IPS DF 19.7 (cell line): ENCODE measurements around the gene TTC34.
"Not testable (repeated sequence)": the region's sequence is repeated elsewhere in the genome, so short reads cannot be mapped to it uniquely, and the experiment has no call there.

ENCODE experiments used
- DNase-seq: peaks from one replicate; pipeline ENCODE4 v3.0.0-alpha.2; 2013; ENCODE audit warnings: low read depth, low spot score

Gene TTC34

GRCh38 chr1:2684000-2684399 is 117.5 kb downstream of the TTC34 start:
- not testable (repeated sequence) for DNase-seq

GRCh38 chr1:2683321-2683741 is 118.2 kb downstream of the TTC34 start:
- not testable (repeated sequence) for DNase-seq

GRCh38 chr1:2682879-2683278 is 118.6 kb downstream of the TTC34 start:
- not testable (repeated sequence) for DNase-seq

DNA sequence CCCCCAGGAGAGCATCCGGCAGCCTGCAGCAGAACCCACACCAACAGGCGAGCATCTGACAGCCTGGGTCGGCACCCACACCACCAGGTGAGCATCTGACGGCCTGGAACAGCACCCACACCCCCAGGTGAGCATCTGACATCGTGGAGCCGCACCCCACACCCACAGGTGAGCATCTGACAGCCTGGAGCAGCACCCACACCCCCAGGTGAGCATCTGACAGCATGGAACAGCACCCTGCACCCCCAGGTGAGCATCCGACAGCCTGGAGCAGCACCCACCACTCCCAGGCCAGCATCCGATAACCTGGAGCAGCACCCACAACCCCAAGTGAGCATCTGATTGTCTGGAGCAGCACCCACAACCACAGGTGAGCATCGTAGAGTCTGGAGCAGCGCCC is 124.8 kb downstream of the TTC34 start:
- DNase-seq, result not testable (repeated sequence)

DNA sequence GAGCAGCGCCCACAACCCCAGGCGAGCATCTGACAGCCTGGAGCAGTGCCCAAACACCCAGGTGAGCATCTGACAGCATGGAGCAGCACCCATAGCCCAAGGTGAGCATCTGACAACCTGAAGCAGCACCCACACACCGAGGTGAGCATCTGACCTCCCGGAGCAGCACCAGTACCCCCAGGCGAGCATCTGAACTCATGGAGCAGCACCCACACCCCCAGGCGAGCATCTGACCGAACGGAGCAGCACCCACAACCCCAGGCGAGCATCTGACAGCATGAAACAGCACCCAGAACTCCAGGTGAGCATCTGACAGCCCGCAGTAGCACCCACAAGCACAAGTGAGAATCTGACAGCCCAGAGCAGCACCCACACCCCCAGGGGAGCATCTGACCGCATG is 129.8 kb downstream of the TTC34 start:
- DNase-seq, result not testable (repeated sequence)

GRCh38 chr1:2659806-2660205 is 141.7 kb downstream of the TTC34 start:
- DNase-seq, result not testable (repeated sequence)

DNA sequence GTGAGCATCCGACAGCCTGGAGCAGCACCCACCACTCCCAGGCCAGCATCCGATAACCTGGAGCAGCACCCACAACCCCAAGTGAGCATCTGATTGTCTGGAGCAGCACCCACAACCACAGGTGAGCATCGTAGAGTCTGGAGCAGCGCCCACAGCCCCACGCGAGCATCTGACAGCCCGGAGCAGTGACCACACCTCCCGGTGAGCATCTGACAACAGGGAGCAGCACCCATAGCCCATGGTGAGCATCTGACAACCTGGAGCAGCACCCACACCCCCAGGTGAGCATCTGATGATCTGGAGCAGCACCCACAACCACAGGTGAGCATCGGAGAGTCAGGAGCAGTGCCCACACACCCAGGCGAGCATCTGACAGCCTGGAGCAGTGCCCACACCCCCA is 143.6 kb downstream of the TTC34 start:
- DNase-seq, result not testable (repeated sequence)

DNA sequence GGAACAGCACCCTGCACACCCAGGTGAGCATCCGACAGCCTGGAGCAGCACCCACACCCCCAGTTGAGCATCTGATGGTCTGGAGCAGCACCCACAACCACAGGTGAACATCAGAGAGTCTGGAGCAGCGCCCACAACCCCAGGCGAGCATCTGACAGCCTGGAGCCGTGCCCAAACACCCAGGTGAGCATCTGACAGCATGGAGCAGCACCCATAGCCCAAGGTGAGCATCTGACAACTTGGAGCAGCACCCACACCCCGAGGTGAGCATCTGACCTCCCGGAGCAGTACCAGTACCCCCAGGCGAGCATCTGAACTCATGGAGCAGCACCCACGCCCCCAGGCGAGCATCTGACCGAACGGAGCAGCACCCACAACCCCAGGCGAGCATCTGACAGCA is 144.4 kb downstream of the TTC34 start:
- not testable (repeated sequence) for DNase-seq

DNA sequence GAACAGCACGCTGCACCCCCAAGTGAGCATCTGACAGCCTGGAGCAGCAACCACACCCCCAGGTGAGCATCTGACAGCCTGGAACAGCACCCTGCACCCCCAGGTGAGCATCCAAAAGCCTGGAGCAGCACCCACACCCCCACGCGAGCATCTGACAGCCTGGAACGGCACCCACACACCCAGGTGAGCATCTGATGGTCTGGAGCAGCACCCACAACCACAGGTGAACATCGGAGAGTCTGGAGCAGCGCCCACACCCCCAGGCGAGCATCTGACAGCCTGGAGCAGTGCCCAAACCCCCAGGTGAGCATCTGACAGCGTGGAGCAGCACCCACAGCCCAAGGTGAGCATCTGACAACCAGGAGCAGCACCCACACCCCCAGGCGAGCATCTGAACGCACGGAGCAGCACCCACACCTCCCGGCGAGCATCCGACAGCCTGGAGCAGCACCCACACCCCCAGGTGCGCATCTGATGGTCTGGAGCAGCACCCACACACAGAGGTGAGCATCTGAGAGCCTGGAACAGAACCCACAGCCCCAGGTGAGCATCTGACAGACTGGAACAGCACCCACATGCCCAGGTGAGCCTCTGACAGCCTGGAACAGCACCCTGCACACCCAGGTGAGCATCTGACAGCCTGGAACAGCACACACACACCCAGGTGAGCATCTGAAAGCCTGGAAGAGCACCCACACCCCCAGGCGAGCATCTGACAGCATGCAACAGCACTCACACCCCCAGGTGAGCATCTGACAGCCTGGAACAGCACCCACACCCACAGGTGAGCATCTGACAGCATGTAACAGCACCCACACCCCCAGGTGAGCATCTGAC is 145.7 kb downstream of the TTC34 start:
- not testable (repeated sequence) for DNase-seq

GRCh38 chr1:2654443-2654948 is 147.0 kb downstream of the TTC34 start:
- DNase-seq, result not testable (repeated sequence)

- not testable (repeated sequence) for DNase-seq
These were observed 147.6 kb downstream of the TTC34 start for GRCh38 chr1:2653741-2654442.

DNA sequence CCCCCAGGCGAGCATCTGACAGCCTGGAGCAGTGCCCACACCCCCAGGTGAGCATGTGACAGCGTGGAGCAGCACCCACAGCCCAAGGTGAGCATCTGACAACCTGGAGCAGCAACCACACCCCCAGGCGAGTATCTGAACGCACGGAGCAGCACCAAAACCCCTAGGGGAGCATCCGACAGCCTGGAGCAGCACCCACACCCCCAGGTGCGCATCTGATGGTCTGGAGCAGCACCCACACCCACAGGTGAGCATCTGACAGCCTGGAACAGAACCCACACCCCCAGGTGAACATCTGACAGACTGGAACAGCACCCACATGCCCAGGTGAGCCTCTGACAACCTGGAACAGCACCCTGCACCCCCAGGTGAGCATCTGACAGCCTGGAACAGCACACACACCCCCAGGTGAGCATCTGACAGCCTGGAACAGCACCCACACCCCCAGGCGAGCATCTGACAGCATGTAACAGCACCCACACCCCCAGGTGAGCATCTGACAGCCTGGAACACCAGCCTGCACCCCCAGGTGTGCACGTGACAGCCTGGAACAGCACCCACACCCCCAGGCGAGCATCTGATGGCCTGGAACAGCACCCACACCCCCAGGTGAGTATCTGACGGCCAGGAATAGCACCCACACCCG is 148.4 kb downstream of the TTC34 start:
- DNase-seq, result not testable (repeated sequence)

DNA sequence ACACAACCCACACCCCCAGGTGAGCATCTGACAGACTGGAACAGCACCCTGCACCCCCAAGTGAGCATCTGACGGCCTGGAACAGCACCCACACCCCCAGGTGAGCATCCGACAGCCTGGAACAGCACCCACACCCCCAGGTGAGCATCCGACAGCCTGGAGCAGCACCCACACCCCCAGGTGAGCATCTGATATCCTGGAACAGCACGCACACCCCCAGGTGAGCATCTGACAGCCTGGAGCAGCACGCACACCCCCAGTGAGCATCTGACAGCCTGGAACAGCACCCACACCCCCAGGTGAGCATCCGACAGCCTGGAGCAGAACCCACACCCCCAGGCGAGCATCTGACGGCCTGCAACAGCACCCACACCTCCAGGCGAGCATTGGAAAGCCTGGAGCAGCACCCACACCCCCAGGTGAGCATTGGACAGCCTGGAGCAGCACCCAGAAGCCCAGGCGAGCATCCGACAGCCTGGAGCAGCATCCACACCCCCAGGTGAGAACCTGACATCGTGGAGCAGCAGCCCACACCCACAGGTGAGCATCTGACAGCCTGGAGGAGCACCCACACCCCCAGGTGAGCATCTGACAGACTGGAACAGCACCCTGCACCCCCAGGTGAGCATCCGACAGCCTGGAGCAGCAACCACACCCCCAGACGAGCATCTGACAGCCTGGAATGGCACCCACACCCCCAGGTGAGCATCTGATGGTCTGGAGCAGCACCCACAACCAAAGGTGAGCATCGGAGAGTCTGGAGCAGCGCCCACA is 149.2 kb downstream of the TTC34 start:
- not testable (repeated sequence) for DNase-seq

GRCh38 chr1:2650967-2651645 is 150.4 kb downstream of the TTC34 start:
- no peak for DNase-seq

GRCh38 chr1:2646837-2647236 is 154.7 kb downstream of the TTC34 start:
- DNase-seq, result no peak

DNA sequence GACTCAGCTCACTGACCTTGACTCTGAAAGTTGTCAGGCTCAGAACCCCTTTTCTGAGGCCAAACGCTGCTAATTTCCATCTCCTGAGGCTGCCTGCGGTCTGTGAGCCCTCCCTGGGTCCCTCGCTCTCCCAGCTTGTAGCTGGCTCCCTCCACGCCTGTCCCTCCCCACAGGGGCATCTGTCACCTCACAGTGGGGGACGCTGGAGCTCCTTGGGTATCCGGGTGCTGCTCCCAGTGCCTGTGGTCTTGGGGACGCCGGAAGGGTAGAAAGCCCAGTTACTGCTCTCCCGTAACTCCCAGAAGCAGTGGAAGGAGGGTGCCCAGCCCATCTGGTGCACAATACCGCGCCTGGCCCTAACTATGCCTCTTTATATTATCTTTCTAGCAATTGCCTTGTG is 155.7 kb downstream of the TTC34 start:
- DNase-seq, result no peak

DNA sequence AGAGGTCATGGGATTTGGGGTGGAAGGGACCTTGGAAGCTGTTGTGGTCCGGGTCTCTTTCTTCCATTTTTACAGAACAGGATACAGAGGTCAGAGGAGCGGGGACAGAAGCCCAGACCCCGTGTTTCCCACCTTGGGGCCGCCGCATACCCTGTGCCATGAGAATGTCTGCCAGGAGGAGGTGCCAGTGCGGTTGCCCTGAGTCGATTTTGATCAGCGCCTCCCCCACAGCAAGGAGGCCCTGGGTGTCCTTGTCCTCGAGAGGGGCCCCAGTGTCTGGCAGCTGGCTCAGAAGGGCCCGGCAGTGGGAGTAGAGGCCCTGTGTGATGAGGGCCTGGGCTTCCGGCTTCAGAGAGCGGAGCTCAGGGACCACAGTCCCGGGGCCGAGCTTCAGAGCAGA is 156.3 kb downstream of the TTC34 start:
- no peak for DNase-seq

- no peak for DNase-seq
These were observed 156.8 kb downstream of the TTC34 start for GRCh38 chr1:2644591-2645101.

DNA sequence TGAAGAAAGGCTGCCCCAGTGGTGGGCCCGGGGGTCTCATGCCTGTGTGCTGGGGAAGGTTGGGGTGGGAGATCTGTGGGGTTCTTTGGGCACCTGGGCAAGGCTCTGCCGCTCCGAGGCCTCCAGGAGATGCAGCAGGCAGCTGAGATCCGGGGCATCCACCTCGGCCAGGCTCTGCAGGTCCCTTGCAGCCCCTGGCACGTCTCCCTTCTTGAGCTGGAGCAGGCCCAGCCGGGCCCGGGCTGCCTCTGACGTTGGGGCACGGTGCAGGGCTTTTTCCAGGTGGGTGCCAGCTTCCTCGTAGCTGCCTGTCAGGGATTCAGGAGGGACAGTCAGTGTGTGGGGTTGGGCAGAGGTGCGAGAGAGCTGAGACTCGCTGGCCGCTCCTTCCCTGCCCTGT is 157.3 kb downstream of the TTC34 start:
- DNase-seq, result no peak

DNA sequence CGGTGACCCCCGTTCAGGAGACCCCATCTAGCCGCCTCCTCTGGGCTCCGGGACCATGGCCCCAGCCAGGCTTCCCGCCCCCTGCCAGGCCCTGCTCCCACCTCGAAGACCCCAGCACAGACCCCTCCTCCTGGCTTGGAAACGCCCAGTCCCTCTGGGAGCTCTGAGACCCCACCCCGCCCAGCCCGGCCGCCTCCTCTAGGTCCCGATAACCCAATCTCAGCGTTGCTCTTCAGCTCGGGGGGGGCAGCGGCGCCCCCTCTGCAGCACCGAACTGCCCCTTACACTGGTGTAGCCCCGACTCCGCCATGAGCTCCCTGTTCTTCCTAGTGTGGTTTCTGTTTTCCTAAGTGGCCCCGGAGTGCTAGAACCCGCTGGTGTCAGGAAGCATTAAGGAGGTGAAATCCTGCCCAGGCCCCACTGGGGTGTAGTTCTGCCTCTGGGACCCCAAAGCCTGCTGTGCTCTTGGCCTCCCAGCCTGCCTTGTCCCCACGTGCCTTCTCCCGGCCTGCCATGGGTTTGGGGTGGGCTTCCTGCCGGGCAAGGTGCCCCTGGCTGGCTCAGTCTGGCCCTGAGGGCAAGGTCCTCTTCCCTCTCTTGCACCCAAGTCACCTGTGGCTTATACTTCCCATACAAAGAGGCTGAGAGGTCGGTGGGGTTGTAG is 157.9 kb downstream of the TTC34 start:
- DNase-seq, result no peak
